ENCODE data around the gene BCAR1.
"Not testable (repeated sequence)": the region's sequence is repeated elsewhere in the genome, so short reads cannot be mapped to it uniquely, and the experiment has no call there.

BCAR1 gene

DNA sequence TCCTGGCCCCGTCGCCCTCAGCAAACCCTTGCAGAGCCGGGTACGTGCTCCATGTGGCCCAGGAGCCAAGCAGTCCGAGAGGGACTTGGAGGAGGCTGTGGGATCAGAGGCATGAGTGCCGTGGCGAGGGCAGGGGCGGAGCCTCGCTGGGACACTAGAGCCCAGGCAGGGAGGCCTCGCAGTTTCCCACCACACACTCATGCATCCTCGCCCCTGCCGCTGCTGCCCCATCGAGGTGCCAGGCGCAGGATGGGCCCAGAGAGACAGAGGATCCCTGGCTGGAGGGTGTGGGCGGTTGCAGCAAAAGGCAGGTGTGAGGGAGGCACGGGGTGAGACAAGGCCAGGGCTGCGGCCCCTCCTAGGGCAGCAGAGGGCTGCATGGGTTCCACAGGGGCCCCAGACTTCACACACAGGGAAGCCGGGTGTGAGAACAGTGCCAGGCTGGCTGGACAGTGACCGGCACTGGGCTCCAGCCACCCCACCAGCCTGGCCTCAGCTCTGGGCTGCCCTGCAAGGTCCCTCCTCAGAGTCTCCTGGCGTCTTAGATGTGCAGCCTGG, 7.7 kb downstream of the BCAR1 start:
- Histone ChIP-seq H3K36me3 (ENCODE audit: insufficient read depth, low read length) (no peaks in the 10 kb centered on the region), H3K9me3 (ENCODE audit: insufficient read depth, low read length, severe bottlenecking) (no peaks in the 10 kb centered on the region), H3K4me3 (ENCODE audit: low read depth in 1 of 2, low read length in 2 of 2) (no peak overlapping the region), H3K79me2 (ENCODE audit: insufficient read depth, low read length) (no peaks in the 10 kb centered on the region), H3K4me1 (ENCODE audit: insufficient read depth, low read length) (no peaks in the 10 kb centered on the region), H3K4me2 (ENCODE audit: insufficient read depth, low read length) (no peak overlapping the region), H3K27ac (ENCODE audit: low read length) (no peak overlapping the region), H3K27me3 (ENCODE audit: insufficient read depth, low read length, poor library complexity) (no peaks in the 10 kb centered on the region), H2AFZ (ENCODE audit: low read depth, low read length) (no peak overlapping the region), H3K9ac (ENCODE audit: low read depth, low read length) (no peak overlapping the region), H4K20me1 (ENCODE audit: insufficient read depth, low read length) (peaks cover 6% of the 10 kb centered on the region)
- no peak for ATAC-seq (ENCODE audit: insufficient read depth, low read depth)
- TF ChIP-seq, protein P1, sequence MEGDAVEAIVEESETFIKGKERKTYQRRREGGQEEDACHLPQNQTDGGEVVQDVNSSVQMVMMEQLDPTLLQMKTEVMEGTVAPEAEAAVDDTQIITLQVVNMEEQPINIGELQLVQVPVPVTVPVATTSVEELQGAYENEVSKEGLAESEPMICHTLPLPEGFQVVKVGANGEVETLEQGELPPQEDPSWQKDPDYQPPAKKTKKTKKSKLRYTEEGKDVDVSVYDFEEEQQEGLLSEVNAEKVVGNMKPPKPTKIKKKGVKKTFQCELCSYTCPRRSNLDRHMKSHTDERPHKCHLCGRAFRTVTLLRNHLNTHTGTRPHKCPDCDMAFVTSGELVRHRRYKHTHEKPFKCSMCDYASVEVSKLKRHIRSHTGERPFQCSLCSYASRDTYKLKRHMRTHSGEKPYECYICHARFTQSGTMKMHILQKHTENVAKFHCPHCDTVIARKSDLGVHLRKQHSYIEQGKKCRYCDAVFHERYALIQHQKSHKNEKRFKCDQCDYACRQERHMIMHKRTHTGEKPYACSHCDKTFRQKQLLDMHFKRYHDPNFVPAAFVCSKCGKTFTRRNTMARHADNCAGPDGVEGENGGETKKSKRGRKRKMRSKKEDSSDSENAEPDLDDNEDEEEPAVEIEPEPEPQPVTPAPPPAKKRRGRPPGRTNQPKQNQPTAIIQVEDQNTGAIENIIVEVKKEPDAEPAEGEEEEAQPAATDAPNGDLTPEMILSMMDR (IDR thresholded peaks at IDR 0.05; ENCODE audit: borderline replicate concordance, extremely low read depth, low read length, poor library complexity, severe bottlenecking) = no peak
- no peak for TF ChIP-seq EZH2 (IDR thresholded peaks at IDR 0.05; ENCODE audit: borderline replicate concordance, low read depth, low read length, severe bottlenecking)
- no peak for DNase-seq

DNA sequence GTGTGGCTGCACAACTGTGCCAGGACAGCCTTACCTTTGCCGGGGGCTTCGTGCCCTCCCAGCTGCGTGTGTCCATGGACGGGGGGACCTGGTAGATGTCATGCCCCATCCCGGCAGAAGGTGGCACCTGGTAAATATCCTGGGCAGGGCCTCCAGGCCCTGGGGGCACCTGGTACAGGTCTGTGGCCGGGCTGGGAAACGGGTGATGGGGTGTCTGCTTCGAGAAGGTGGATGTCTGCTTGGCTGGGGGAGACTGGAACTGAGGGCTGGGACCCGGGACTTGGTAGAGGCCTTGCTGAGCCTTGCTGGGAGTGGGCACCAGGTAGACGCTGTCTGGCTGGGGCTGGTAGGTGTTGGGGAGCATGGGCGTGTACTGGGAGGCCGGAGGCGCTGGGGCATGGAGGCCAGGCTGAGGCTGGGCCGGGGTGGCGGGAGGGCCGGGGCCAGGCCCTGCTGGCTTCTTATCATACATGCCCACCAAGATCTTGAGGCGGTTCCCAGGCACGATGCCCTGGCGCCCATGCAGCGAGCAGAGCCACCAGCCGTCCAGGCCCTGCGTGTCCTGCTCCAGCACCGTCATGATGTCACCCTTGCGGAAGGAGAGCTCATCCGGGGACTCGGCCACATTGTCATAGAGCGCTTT, 8.9 kb downstream of the BCAR1 start:
- not testable (repeated sequence) for DNase-seq; H3K9ac ChIP-seq (ENCODE audit: low read depth, low read length); H3K4me3 ChIP-seq (ENCODE audit: low read depth in 1 of 2, low read length in 2 of 2); ATAC-seq (ENCODE audit: insufficient read depth, low read depth); H3K27me3 ChIP-seq (ENCODE audit: insufficient read depth, low read length, poor library complexity); H2AFZ ChIP-seq (ENCODE audit: low read depth, low read length); H3K4me1 ChIP-seq (ENCODE audit: insufficient read depth, low read length); H4K20me1 ChIP-seq (ENCODE audit: insufficient read depth, low read length); H3K79me2 ChIP-seq (ENCODE audit: insufficient read depth, low read length); H3K4me2 ChIP-seq (ENCODE audit: insufficient read depth, low read length); H3K27ac ChIP-seq (ENCODE audit: low read length); H3K36me3 ChIP-seq (ENCODE audit: insufficient read depth, low read length); H3K9me3 ChIP-seq (ENCODE audit: insufficient read depth, low read length, severe bottlenecking)

DNA sequence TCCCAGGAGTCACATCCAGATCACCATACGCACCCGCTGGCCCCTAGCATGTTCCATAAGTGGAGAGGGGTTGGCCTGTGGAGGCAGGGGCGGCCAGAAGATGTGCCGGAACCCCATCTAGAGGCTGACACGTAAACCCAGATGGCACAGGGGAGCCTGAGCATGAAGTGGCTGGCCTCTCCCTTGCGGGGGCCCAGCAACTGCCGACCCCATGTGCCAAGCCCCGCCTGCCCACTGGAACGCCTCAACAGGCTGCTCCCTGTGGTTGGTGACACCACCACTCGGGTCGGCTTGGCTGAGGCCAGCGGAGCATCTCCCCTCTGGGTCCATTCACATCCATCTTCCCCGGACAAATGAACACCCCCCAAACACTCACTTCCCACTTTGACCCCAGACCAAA, 9.5 kb downstream of the BCAR1 start:
- Histone ChIP-seq H3K9me3 (ENCODE audit: insufficient read depth, low read length, severe bottlenecking) (no peaks in the 10 kb centered on the region), H3K36me3 (ENCODE audit: insufficient read depth, low read length) (no peaks in the 10 kb centered on the region), H2AFZ (ENCODE audit: low read depth, low read length) (no peak overlapping the region), H3K4me3 (ENCODE audit: low read depth in 1 of 2, low read length in 2 of 2) (no peak overlapping the region), H3K27me3 (ENCODE audit: insufficient read depth, low read length, poor library complexity) (no peaks in the 10 kb centered on the region), H3K9ac (ENCODE audit: low read depth, low read length) (no peak overlapping the region), H3K27ac (ENCODE audit: low read length) (no peak overlapping the region), H3K4me1 (ENCODE audit: insufficient read depth, low read length) (no peaks in the 10 kb centered on the region), H4K20me1 (ENCODE audit: insufficient read depth, low read length) (peaks cover 10% of the 10 kb centered on the region), H3K4me2 (ENCODE audit: insufficient read depth, low read length) (no peak overlapping the region), H3K79me2 (ENCODE audit: insufficient read depth, low read length) (no peaks in the 10 kb centered on the region)
- ATAC-seq (ENCODE audit: insufficient read depth, low read depth) = no peak
- TF ChIP-seq EZH2 (IDR thresholded peaks at IDR 0.05; ENCODE audit: borderline replicate concordance, low read depth, low read length, severe bottlenecking) = no peak
- TF ChIP-seq, protein P1 (IDR thresholded peaks at IDR 0.05; ENCODE audit: borderline replicate concordance, extremely low read depth, low read length, poor library complexity, severe bottlenecking) = no peak
- DNase-seq = no peak

DNA sequence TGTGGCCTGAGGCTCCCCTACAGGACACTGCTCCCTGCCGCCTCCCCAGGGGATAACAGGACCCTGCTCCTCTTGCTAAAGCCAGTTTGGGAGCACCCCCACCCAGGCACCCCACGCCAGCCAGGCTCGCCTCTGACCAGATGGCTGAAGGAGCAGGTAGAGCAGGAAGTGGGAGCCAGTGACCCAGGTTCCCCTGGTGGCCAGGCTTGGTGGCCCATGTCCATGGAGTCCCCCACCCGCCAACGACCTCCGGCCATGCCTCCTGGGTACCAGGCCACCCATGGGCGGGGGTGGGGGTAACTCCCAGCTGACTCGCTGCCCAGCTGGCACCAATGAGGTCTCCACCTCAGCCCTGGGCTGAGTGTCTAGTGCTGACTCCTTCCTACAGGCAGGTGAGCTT, 10.0 kb downstream of the BCAR1 start:
- no peaks in the 10 kb centered on the region for H3K79me2 ChIP-seq (ENCODE audit: insufficient read depth, low read length)

DNA sequence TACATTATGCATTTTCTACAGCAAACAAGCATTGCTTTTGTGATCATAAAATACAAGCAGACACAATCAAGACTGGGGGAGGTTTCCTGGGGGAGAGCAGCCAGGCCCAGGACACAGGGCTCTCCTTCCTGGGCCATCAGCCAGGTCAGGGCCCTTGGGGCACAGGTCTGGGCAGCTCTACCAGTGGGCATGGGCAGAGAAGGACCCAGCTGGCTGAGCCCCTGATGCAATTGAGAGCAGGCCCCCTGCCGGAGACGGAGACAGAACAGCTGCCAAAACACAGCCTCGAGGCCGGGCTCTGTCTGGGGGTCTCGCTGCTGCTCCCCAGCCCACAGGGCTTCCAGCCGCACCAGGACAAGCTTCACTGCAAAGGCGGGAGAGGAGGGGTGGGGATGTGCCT, 10.8 kb downstream of the BCAR1 start:
- H3K27ac ChIP-seq (ENCODE audit: low read length); H3K9me3 ChIP-seq (ENCODE audit: insufficient read depth, low read length, severe bottlenecking); H3K4me2 ChIP-seq (ENCODE audit: insufficient read depth, low read length); H2AFZ ChIP-seq (ENCODE audit: low read depth, low read length); H3K9ac ChIP-seq (ENCODE audit: low read depth, low read length); H3K79me2 ChIP-seq (ENCODE audit: insufficient read depth, low read length); H4K20me1 ChIP-seq (ENCODE audit: insufficient read depth, low read length); H3K27me3 ChIP-seq (ENCODE audit: insufficient read depth, low read length, poor library complexity); H3K4me3 ChIP-seq (ENCODE audit: low read depth in 1 of 2, low read length in 2 of 2); H3K36me3 ChIP-seq (ENCODE audit: insufficient read depth, low read length); ATAC-seq (ENCODE audit: insufficient read depth, low read depth); DNase-seq; H3K4me1 ChIP-seq (ENCODE audit: insufficient read depth, low read length): not testable (repeated sequence)

More for the DNA sequence above, 10.0 kb downstream of the BCAR1 start:
- no peak for DNase-seq
- Histone ChIP-seq H2AFZ (ENCODE audit: low read depth, low read length) (no peak overlapping the region), H3K9me3 (ENCODE audit: insufficient read depth, low read length, severe bottlenecking) (no peaks in the 10 kb centered on the region), H3K27ac (ENCODE audit: low read length) (no peak overlapping the region), H3K4me2 (ENCODE audit: insufficient read depth, low read length) (no peak overlapping the region), H4K20me1 (ENCODE audit: insufficient read depth, low read length) (peaks cover 10% of the 10 kb centered on the region), H3K27me3 (ENCODE audit: insufficient read depth, low read length, poor library complexity) (no peaks in the 10 kb centered on the region), H3K4me3 (ENCODE audit: low read depth in 1 of 2, low read length in 2 of 2) (no peak overlapping the region), H3K9ac (ENCODE audit: low read depth, low read length) (no peak overlapping the region), H3K4me1 (ENCODE audit: insufficient read depth, low read length) (no peaks in the 10 kb centered on the region), H3K36me3 (ENCODE audit: insufficient read depth, low read length) (no peaks in the 10 kb centered on the region)
- TF ChIP-seq, protein P1 (IDR thresholded peaks at IDR 0.05; ENCODE audit: borderline replicate concordance, extremely low read depth, low read length, poor library complexity, severe bottlenecking) = no peak
- TF ChIP-seq EZH2 (IDR thresholded peaks at IDR 0.05; ENCODE audit: borderline replicate concordance, low read depth, low read length, severe bottlenecking) = no peak
- ATAC-seq (ENCODE audit: insufficient read depth, low read depth) = no peak

All from DND-41 (cell line).